Hematopoietic multipotent progenitor cell treated with erythropoietin and hydrocortisone succinate and interleukin-3 and kit ligand, for 17 days (in vitro differentiated cells): ENCODE measurements around the gene MLEC.

Experiments used
- DNase-seq: peaks from one replicate; pipeline ENCODE4 v3.0.0-alpha.2; 2015; ENCODE audit warnings: low spot score

The MLEC gene

GRCh38 chr12:120741476-120742421 lies 54.8 kb downstream of the MLEC start:
- DNase-seq: no peak

DNA sequence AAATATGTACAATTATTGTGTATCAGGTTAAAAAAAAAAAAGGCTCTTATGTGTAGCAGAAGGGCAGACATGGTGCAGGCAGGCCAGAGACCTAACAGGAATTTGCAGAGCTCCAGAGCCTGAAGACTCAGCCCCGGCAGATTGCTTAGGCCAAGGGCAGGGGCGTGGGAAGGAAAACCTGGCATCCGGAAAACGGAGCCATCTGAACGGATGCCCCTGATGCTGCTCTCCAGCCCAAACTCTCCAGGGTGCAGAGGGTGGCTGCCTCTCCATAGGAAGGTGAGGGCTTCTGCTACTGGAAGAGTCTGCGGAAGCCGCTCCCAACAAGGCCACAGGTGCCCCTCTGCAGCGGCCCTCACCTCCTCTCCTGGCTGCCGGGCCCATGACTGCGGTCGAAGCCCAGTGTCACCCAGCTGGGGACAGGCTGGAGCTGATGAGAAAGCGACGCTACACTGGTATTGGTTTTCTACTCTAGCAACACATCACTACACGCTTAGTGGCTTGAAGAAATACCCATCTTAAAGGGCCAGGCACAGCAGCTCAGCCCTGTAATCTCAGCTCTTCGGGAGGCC lies 58.1 kb downstream of the MLEC start:
- DNase-seq: no peak

- no peak for DNase-seq
These were observed 61.3 kb downstream of the MLEC start for GRCh38 chr12:120748242-120748641.

DNA sequence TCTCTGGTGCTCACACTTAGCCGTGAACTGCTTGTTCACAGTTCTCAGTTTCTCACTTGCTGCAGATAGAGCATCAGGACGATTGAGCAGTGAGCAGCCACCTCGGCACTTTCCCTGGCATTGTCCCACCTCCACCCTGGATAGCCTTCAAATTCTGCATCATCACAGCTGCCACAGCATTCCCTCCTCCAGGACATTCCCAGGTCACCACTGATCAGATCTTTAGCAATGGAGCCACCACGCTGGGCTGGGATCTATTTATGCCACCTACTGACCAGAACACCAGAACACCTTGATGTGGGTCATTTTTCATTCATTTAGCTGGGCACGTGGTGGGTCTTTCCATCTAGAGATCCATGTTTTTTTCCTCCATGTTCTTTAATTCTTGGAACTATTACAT lies 62.3 kb downstream of the MLEC start:
- DNase-seq: no peak

GRCh38 chr12:120750806-120751205 lies 63.9 kb downstream of the MLEC start:
- no peak for DNase-seq

DNA sequence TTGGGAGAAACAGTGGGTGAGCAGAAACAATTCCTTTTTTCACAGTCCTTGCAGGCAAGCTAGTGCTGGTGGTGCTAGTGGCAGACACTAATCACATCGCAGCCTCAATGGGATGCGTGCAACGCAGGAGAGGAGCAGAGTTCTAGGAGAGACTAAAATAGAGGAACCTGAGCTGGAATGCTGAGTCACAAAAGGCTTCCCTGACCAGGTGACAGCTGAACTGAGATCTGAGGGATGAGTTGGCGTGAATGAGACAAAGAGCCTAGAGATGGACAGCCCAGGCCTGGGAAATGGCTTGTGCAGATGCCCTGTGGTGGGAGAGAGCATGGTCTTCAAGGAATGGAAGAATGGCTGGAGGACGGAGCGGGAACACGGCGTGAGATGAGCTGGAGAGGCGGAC lies 64.4 kb downstream of the MLEC start:
- no peak for DNase-seq
